ENCODE measurements around the gene SCD5. TPM values are rescaled to one million over a fixed set of nuclear protein-coding genes. Genes with fewer than 3 reads are reported as not detected.

Gene SCD5
- polyA plus RNA-seq, 6 donors from 2014 or later = 0.09 to 0.15 (median 0.10) TPM; not detected in 3

DNA sequence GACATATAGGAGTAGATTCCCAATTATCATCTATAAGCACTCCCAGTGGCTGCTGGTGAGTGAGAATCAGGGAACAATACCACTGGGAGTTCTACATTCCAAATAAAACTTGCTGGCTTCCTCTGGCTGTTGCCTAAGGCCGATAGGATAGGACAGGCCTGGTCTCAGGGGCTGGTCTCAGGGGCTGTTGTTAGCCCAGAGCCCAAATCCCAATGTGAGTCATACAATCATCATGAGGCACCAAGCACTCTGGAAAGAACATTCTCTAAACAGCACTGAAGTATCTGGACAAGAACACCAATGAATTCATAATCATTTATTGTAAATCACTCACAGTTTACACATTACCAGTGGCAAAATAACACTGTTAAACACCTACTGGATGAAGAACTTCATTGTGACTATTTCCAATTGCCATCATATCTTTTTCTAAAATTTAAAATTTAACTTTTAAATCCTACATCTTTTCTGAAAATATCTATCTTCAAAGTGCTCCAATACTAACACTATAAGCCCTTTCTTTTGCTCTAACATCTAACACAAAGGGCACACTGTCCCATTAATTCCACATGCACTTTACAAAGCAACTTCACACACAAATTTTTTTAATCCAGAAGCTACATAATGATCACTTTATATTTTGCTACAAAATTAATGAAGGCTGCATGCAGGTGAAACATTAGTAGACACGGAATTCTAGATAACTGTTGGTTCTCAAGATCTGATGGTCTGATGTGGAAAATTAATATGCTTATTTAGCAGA is 169.2 kb downstream of the SCD5 start:
- no peaks in the 10 kb centered on the region for H3K4me1 Mint-ChIP-seq
- ATAC-seq (ENCODE audit: low read depth in 2 of 2) (no peak), DNase-seq (no peak)
- no peak overlapping the region for H3K27ac Mint-ChIP-seq
- no peaks in the 10 kb centered on the region for H3K27me3 Mint-ChIP-seq
- H3K36me3 Mint-ChIP-seq = no peaks in the 10 kb centered on the region
- H3K4me3 Mint-ChIP-seq = no peak overlapping the region
- H3K9me3 Mint-ChIP-seq = peaks cover 0 to 13% (median 6%) of the 10 kb centered on the region in 7 donors

GRCh38 chr4:82626251-82626868 is 172.2 kb downstream of the SCD5 start:
- no peaks in the 10 kb centered on the region for H3K4me1 Mint-ChIP-seq
- no peaks in the 10 kb centered on the region for H3K9me3 Mint-ChIP-seq
- no peaks in the 10 kb centered on the region for H3K27me3 Mint-ChIP-seq
- H3K27ac Mint-ChIP-seq = no peak overlapping the region
- H3K36me3 Mint-ChIP-seq = no peaks in the 10 kb centered on the region
- H3K4me3 Mint-ChIP-seq = no peak overlapping the region
- no peak for DNase-seq
- ATAC-seq (ENCODE audit: low read depth in 2 of 2) = no peak

GRCh38 chr4:82624819-82625218 is 173.8 kb downstream of the SCD5 start:
- H3K36me3 Mint-ChIP-seq = no peaks in the 10 kb centered on the region
- no peak for ATAC-seq (ENCODE audit: low read depth in 2 of 2)
- no peaks in the 10 kb centered on the region for H3K9me3 Mint-ChIP-seq
- H3K4me1 Mint-ChIP-seq = no peaks in the 10 kb centered on the region
- DNase-seq = no peak
- no peaks in the 10 kb centered on the region for H3K27me3 Mint-ChIP-seq
- no peak overlapping the region for H3K4me3 Mint-ChIP-seq
- no peak overlapping the region for H3K27ac Mint-ChIP-seq

GRCh38 chr4:82623121-82623683 is 175.4 kb downstream of the SCD5 start:
- ATAC-seq (ENCODE audit: low read depth in 2 of 2) = no peak
- Mint-ChIP-seq H3K4me3 (no peak overlapping the region), H3K36me3 (no peaks in the 10 kb centered on the region), H3K9me3 (no peaks in the 10 kb centered on the region), H3K4me1 (no peaks in the 10 kb centered on the region), H3K27ac (no peak overlapping the region), H3K27me3 (no peaks in the 10 kb centered on the region)
- DNase-seq = no peak

DNA sequence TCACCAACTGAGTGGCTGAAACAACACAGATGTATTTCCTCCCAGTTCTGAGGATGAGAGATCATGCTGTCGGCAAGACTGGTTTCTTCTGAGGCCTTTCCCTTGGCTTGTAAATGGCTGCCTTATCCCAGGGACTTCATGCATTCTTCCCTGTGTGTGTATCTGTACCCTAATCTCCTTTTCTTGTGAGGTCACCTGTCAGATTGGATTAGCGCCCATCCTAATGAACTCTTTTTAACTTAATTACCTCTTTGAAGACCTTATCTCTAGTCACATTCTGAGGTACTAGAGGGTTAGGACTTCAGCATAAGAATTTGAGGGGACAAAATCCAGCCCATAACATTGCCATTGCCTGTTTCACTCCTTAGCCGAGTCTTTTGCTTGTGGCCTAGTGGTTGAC is 177.3 kb downstream of the SCD5 start:
- Mint-ChIP-seq H3K4me1 (no peaks in the 10 kb centered on the region), H3K4me3 (no peak overlapping the region), H3K27me3 (no peaks in the 10 kb centered on the region), H3K27ac (no peak overlapping the region), H3K36me3 (no peaks in the 10 kb centered on the region), H3K9me3 (no peaks in the 10 kb centered on the region)
- DNase-seq = no peak
- no peak for ATAC-seq (ENCODE audit: low read depth in 2 of 2)

DNA sequence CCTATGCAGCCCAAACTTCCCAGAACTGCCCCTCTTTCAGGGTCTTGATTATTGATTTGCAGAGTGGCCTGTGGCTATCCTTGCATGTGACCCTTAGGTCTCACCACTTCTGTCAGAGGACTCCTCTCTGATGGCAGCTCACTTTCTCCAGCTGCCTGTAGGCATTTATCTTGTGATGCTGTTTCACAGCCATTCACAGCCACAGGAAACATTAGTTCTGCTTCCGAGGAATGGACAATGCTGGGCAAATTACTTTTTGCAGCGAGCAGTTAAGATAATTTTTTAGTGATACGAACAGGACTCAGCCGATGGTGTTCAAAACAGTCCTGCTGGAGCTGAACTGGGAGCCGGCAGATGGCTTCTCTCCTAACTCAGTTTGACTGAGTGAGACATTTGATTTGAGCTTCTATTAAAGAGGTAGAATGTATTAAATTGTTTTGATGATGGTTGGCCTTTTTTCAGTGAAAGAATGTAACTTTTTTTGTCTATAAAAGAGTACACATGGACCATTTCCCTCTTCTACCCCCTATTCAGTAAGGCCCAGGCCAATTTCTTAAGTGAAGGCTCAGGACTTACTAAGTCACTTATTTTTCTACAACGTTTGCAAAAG is 178.4 kb downstream of the SCD5 start:
- H3K36me3 Mint-ChIP-seq = no peaks in the 10 kb centered on the region
- no peak for DNase-seq
- no peak overlapping the region for H3K4me3 Mint-ChIP-seq
- no peaks in the 10 kb centered on the region for H3K4me1 Mint-ChIP-seq
- H3K9me3 Mint-ChIP-seq = no peaks in the 10 kb centered on the region
- H3K27me3 Mint-ChIP-seq = no peaks in the 10 kb centered on the region
- no peak for ATAC-seq (ENCODE audit: low read depth in 2 of 2)
- H3K27ac Mint-ChIP-seq = no peak overlapping the region

GRCh38 chr4:82618103-82618720 is 180.4 kb downstream of the SCD5 start:
- Mint-ChIP-seq H3K36me3 (no peaks in the 10 kb centered on the region), H3K4me3 (no peak overlapping the region), H3K4me1 (no peaks in the 10 kb centered on the region), H3K9me3 (no peaks in the 10 kb centered on the region), H3K27ac (no peak overlapping the region), H3K27me3 (no peaks in the 10 kb centered on the region)
- ATAC-seq (ENCODE audit: low read depth in 2 of 2) = no peak
- DNase-seq = no peak

- H3K4me3 Mint-ChIP-seq = no peak overlapping the region
- H3K27me3 Mint-ChIP-seq = peaks cover 0 to 2% (median 0%) of the 10 kb centered on the region in 3 donors
- H3K4me1 Mint-ChIP-seq = no peaks in the 10 kb centered on the region
- DNase-seq (no peak), ATAC-seq (ENCODE audit: low read depth in 2 of 2) (no peak)
- H3K27ac Mint-ChIP-seq = no peak overlapping the region
- no peaks in the 10 kb centered on the region for H3K36me3 Mint-ChIP-seq
- H3K9me3 Mint-ChIP-seq = no peaks in the 10 kb centered on the region
Measured at GRCh38 chr4:82614838-82615449, 183.7 kb downstream of the SCD5 start.

DNA sequence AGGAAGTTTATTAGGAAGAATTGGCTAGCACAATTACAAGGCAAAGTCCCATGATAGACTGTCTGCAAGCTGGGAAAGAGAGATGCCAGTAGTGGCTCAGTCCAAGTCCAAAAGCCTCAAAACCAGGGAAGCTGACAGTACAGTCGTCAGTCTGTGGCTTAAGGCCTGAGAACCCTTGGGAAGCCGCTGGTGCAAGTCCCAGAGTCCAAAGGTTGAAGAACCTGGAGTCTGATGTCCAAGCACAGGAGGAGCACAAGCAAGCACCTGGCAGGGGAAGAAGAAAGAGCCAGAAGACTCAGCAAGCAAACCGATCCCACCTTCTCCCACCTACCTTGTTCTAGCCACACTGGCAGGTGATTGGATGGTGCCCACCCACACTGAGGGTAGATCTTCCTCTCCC is 185.5 kb downstream of the SCD5 start:
- no peaks in the 10 kb centered on the region for H3K9me3 Mint-ChIP-seq
- DNase-seq (no peak), ATAC-seq (ENCODE audit: low read depth in 2 of 2) (no peak)
- no peak overlapping the region for H3K4me3 Mint-ChIP-seq
- no peak overlapping the region for H3K27ac Mint-ChIP-seq
- H3K36me3 Mint-ChIP-seq = no peaks in the 10 kb centered on the region
- H3K4me1 Mint-ChIP-seq = no peaks in the 10 kb centered on the region
- H3K27me3 Mint-ChIP-seq = peaks cover 0 to 3% (median 0%) of the 10 kb centered on the region in 3 donors

DNA sequence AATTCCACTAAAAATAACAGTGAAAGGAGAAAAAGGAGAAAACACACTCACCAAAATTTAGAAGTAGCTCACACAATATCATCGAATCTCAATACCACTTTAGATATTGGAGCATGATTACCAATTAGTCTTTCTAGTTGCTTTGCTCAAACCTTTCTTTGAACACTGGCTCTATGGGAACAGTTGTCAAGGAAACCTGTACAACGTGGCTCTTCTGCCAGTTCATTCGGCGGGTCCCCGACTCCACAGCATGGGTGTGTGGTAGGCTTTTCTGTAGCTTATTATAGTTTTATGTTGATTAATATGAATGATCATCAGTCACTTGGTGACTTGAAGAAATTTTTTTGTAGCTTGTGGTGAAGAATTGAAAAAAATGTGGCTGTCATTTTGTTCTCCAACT is 186.6 kb downstream of the SCD5 start:
- no peaks in the 10 kb centered on the region for H3K9me3 Mint-ChIP-seq
- no peak overlapping the region for H3K4me3 Mint-ChIP-seq
- no peaks in the 10 kb centered on the region for H3K36me3 Mint-ChIP-seq
- ATAC-seq (ENCODE audit: low read depth in 2 of 2) (no peak), DNase-seq (no peak)
- H3K4me1 Mint-ChIP-seq = no peaks in the 10 kb centered on the region
- H3K27me3 Mint-ChIP-seq = peaks cover 0 to 3% (median 0%) of the 10 kb centered on the region in 3 donors
- H3K27ac Mint-ChIP-seq = no peak overlapping the region

GRCh38 chr4:82611527-82611926 is 187.1 kb downstream of the SCD5 start:
- H3K9me3 Mint-ChIP-seq = no peaks in the 10 kb centered on the region
- peaks cover 0 to 3% (median 0%) of the 10 kb centered on the region in 3 donors for H3K27me3 Mint-ChIP-seq
- DNase-seq = no peak
- H3K27ac Mint-ChIP-seq = no peak overlapping the region
- H3K36me3 Mint-ChIP-seq = no peaks in the 10 kb centered on the region
- H3K4me1 Mint-ChIP-seq = no peaks in the 10 kb centered on the region
- no peak for ATAC-seq (ENCODE audit: low read depth in 2 of 2)
- no peak overlapping the region for H3K4me3 Mint-ChIP-seq

GRCh38 chr4:82610041-82610440 is 188.6 kb downstream of the SCD5 start:
- no peaks in the 10 kb centered on the region for H3K36me3 Mint-ChIP-seq
- no peak for DNase-seq
- H3K9me3 Mint-ChIP-seq = no peaks in the 10 kb centered on the region
- ATAC-seq (ENCODE audit: low read depth in 2 of 2) = no peak
- no peaks in the 10 kb centered on the region for H3K4me1 Mint-ChIP-seq
- peaks cover 0 to 3% (median 0%) of the 10 kb centered on the region in 3 donors for H3K27me3 Mint-ChIP-seq
- H3K4me3 Mint-ChIP-seq = no peak overlapping the region
- H3K27ac Mint-ChIP-seq = no peak overlapping the region

DNA sequence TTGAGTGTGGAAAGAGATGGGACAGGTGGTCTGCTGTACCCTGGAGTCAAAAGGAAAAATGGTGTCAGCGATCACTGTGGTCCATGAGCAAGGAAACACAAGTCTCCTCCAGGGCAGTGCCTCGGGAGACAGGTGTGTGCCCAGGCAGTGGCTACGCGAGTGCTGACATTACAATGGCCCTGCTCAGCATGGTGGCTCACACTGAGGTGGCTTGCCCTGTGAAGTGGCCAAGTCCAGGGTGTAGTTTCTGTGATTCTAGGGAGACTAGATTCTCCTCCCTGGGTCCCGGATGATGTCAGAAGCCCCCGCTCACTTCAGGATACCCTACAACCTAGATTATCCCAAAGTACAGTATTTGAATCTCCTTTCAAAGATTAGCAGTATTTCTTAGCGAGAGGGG is 192.0 kb downstream of the SCD5 start:
- H3K27me3 Mint-ChIP-seq = peaks cover 0 to 3% (median 0%) of the 10 kb centered on the region in 3 donors
- DNase-seq = no peak
- no peaks in the 10 kb centered on the region for H3K36me3 Mint-ChIP-seq
- no peak overlapping the region for H3K4me3 Mint-ChIP-seq
- peaks cover 0 to 2% (median 0%) of the 10 kb centered on the region in 7 donors for H3K9me3 Mint-ChIP-seq
- H3K27ac Mint-ChIP-seq = no peak overlapping the region
- ATAC-seq (ENCODE audit: low read depth in 2 of 2) = no peak
- no peaks in the 10 kb centered on the region for H3K4me1 Mint-ChIP-seq
